PC-3 (cell line): ENCODE measurements around the gene DIP2C.

ENCODE experiments used
- EZH2 ChIP-seq: fragments of 300-600 bp; sonication (generic); IDR thresholded peaks from one replicate; pipeline ENCODE4 v1.6.1; 2017; ENCODE audit warnings: antibody characterized with exemption, mild to moderate bottlenecking, low read length; ENCODE audit not compliant: unreplicated experiment
- TF ChIP-seq, protein P1 (sequence below): fragments of 300-600 bp; sonication (generic); conservative IDR thresholded peaks from 2 replicates; pipeline ENCODE4 v1.5.1; 2017; ENCODE audit warnings: antibody characterized with exemption, low read depth, mild to moderate bottlenecking, low read length

- TF ChIP-seq, protein P1, sequence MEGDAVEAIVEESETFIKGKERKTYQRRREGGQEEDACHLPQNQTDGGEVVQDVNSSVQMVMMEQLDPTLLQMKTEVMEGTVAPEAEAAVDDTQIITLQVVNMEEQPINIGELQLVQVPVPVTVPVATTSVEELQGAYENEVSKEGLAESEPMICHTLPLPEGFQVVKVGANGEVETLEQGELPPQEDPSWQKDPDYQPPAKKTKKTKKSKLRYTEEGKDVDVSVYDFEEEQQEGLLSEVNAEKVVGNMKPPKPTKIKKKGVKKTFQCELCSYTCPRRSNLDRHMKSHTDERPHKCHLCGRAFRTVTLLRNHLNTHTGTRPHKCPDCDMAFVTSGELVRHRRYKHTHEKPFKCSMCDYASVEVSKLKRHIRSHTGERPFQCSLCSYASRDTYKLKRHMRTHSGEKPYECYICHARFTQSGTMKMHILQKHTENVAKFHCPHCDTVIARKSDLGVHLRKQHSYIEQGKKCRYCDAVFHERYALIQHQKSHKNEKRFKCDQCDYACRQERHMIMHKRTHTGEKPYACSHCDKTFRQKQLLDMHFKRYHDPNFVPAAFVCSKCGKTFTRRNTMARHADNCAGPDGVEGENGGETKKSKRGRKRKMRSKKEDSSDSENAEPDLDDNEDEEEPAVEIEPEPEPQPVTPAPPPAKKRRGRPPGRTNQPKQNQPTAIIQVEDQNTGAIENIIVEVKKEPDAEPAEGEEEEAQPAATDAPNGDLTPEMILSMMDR = no peak
- TF ChIP-seq EZH2 = no peak
Observed at GRCh38 chr10:326894-327635, 362.4 kb downstream of the DIP2C start.
